Sigmoid colon (tissue), 7 donors: ENCODE data around the gene MYH7. TPM values are rescaled to one million over a fixed set of nuclear protein-coding genes. Genes with fewer than 3 reads are reported as not detected.
"Not testable (repeated sequence)": the region's sequence is repeated elsewhere in the genome, so short reads cannot be mapped to it uniquely, and the experiment has no call there.

ENCODE experiments used
- DNase-seq: peaks from one replicate; pipeline ENCODE4 v3.0.0-alpha.2; 2019
- H3K27ac ChIP-seq, 4 donors: fragments of 200-600 bp; sonication (generic); one replicate each; pipeline ENCODE4 v1.5.1; 2016 to 2019; ENCODE audit warnings: mild to moderate bottlenecking in 1 of 4
- H3K27me3 ChIP-seq, 3 donors: fragments of 200-600 bp; sonication (generic); one replicate each; pipeline ENCODE4 v1.5.1; 2019; ENCODE audit warnings: mild to moderate bottlenecking in 1 of 3
- H3K36me3 ChIP-seq, 4 donors: fragments of 200-600 bp; sonication (generic); one replicate each; pipeline ENCODE4 v1.5.1; 2016 to 2019
- H3K4me1 ChIP-seq, 4 donors: fragments of 200-600 bp; sonication (generic); one replicate each; pipeline ENCODE4 v1.5.1; 2017 to 2019
- H3K4me3 ChIP-seq, 4 donors: fragments of 200-600 bp; sonication (generic); one replicate each; pipeline ENCODE4 v1.5.1; 2017 to 2019; ENCODE audit warnings: mild to moderate bottlenecking in 2 of 4, moderate library complexity in 1 of 4
- H3K9me3 ChIP-seq, 4 donors: fragments of 200-600 bp in 3 of 4; sonication (generic) in 3 of 4; one replicate each; pipeline versions ENCODE4 v1.5.1 to v1.6.1; 2013 to 2019
- EP300 ChIP-seq, 4 donors: sonication (generic); formaldehyde crosslinking; IDR thresholded peaks; one replicate each; pipeline ENCODE4 v1.6.1; 2017; ENCODE audit warnings: antibody characterized with exemption in 4 of 4
- POLR2A ChIP-seq, 2 donors: fragments of 450-650 bp; IDR thresholded peaks; one replicate each; pipeline ENCODE4 v1.6.1; 2016; ENCODE audit warnings: antibody characterized with exemption in 2 of 2, mild to moderate bottlenecking in 2 of 2, moderate library complexity in 2 of 2
- POLR2AphosphoS5 ChIP-seq, 4 donors: sonication (generic); formaldehyde crosslinking; IDR thresholded peaks; one replicate each; pipeline ENCODE4 v1.6.1; 2017; ENCODE audit warnings: antibody characterized with exemption in 4 of 4
- WGBS, 2 donors: extraction: QIAGEN DNeasy Blood & Tissue Kit; methylation state at CpG; one replicate each; pipeline ENCODE4 v1.1.7; 2013; 5-methylcytosine and 5-hydroxymethylcytosine counted together
- intact Hi-C: fragments of 100-400 bp; cut with DNase I; formaldehyde crosslinking; loops from one replicate; pipeline ENCODE4 v1.15.1; 2023
- polyA plus RNA-seq, 3 donors: library from polyadenylated mRNA; stranded (reverse); fragments of 200-250 nt; gene quantifications; one replicate each; pipeline ENCODE4 v1.2.3, GENCODE V29; 2013
- total RNA-seq, 4 donors: library from RNA; depleted of rRNA; stranded (reverse); fragments of >200 nt; gene quantifications; one replicate each; pipeline ENCODE4 v1.1.0, GENCODE V29; 2016
- TF ChIP-seq, protein P1 (sequence below), 4 experiments: fragments of 450-650 bp in 3 of 4; fragments of 200-600 bp in 1 of 4; IDR thresholded peaks; one replicate each; pipeline ENCODE4 v1.5.1; 2016 to 2019; ENCODE audit warnings: antibody characterized with exemption in 4 of 4, mild to moderate bottlenecking in 3 of 4, moderate library complexity in 2 of 4
- donor health status: healthy with polysubstance abuse.
- donor health status: Bipolar disorder and iron deficiency.
- donor health status: healthy.

MYH7 gene
- total and polyA plus RNA-seq, 7 donors: under 0.01 to 11.6 (median 0.28) TPM; not detected in 2

DNA sequence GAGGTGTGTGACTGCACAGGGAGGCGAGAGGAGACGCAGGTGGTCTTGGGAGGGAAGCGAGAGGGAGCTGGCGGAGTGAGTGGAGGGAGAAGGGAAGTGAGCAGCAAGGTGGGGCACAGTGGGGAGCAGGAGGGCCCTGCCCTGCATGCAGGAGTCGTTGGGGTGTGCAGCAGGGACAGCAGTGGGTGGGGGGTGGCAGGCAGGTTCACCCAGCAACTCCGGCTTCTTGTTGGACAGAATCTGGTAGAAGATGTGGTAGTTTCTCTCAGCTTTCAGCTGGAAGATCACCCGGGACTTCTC is 32.4 kb downstream of the MYH7 start:
- intact Hi-C loops: no loop called here
- H3K27me3 ChIP-seq: peaks cover 0 to 5% (median 0%) of the 10 kb centered on the region in 3 donors

DNA sequence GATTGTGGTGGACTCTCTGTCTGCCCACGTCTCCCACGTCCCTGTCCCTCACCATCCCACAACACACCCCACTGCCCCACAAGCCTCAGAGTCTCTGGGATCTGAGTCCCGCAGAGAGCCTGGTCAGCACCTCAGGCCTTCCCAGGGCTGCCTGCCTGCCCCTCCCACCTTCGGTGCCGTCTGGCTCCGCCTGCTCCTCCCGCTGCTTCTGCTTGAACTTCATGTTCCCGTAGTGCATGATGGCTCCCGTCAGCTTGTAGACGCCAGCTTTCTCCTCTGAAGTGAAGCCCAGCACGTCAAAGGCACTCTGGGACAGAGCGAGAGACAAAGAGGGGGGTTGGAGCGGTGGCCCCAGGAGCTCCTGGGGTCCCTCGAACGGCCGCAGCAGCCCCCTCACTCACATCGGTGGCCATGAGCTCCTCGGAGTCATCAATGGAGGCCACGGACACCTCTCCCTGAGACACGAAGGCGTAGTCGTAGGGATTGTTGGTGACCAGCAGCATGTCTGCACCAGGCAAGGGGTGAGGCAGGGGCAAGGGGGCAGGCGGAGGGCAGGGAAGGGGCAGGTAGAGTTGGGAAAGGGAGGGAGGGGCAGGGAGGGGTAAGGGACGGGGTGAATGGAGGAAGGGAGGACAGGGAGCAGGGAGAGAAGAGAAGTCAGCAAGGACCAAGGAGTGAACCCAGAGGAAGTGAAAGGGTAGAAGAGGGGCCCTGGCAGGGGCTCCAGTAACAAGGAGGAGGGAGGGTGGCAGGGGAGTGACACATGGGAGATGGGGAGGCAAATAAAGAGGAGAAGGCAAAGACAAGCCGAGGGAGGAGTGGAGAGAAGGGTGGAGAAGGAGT is 32.9 kb downstream of the MYH7 start:
- intact Hi-C loops: no loop called here
- no peak for DNase-seq
- H3K27me3 ChIP-seq: peaks cover 0 to 5% (median 0%) of the 10 kb centered on the region in 3 donors
- H3K27ac ChIP-seq: no peak overlapping the region
- WGBS, 2 donors: 54 to 73% methylated on average over 25 of the region's 25 CpGs
- no peak for TF ChIP-seq EP300 (IDR thresholded peaks at IDR 0.05)
- no peak for TF ChIP-seq POLR2AphosphoS5 (IDR thresholded peaks at IDR 0.05)
- no peak for TF ChIP-seq POLR2A (IDR thresholded peaks at IDR 0.05)
- TF ChIP-seq, protein P1, sequence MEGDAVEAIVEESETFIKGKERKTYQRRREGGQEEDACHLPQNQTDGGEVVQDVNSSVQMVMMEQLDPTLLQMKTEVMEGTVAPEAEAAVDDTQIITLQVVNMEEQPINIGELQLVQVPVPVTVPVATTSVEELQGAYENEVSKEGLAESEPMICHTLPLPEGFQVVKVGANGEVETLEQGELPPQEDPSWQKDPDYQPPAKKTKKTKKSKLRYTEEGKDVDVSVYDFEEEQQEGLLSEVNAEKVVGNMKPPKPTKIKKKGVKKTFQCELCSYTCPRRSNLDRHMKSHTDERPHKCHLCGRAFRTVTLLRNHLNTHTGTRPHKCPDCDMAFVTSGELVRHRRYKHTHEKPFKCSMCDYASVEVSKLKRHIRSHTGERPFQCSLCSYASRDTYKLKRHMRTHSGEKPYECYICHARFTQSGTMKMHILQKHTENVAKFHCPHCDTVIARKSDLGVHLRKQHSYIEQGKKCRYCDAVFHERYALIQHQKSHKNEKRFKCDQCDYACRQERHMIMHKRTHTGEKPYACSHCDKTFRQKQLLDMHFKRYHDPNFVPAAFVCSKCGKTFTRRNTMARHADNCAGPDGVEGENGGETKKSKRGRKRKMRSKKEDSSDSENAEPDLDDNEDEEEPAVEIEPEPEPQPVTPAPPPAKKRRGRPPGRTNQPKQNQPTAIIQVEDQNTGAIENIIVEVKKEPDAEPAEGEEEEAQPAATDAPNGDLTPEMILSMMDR (IDR thresholded peaks at IDR 0.05): no peak
- H3K36me3 ChIP-seq: no peaks in the 10 kb centered on the region
- H3K4me3 ChIP-seq: no peak overlapping the region
- no peaks in the 10 kb centered on the region for H3K4me1 ChIP-seq
- no peaks in the 10 kb centered on the region for H3K9me3 ChIP-seq

More for the DNA sequence above, 32.4 kb downstream of the MYH7 start:
- H3K9me3 ChIP-seq: no peaks in the 10 kb centered on the region
- no peak for TF ChIP-seq POLR2AphosphoS5 (IDR thresholded peaks at IDR 0.05)
- no peak for TF ChIP-seq POLR2A (IDR thresholded peaks at IDR 0.05)
- TF ChIP-seq EP300 (IDR thresholded peaks at IDR 0.05): no peak
- TF ChIP-seq, protein P1 (IDR thresholded peaks at IDR 0.05): no peak
- no peaks in the 10 kb centered on the region for H3K36me3 ChIP-seq
- H3K27ac ChIP-seq: no peak overlapping the region
- WGBS, 2 donors: 59 to 60% methylated on average over 7 of the region's 7 CpGs
- no peaks in the 10 kb centered on the region for H3K4me1 ChIP-seq
- DNase-seq: no peak
- H3K4me3 ChIP-seq: no peak overlapping the region

DNA sequence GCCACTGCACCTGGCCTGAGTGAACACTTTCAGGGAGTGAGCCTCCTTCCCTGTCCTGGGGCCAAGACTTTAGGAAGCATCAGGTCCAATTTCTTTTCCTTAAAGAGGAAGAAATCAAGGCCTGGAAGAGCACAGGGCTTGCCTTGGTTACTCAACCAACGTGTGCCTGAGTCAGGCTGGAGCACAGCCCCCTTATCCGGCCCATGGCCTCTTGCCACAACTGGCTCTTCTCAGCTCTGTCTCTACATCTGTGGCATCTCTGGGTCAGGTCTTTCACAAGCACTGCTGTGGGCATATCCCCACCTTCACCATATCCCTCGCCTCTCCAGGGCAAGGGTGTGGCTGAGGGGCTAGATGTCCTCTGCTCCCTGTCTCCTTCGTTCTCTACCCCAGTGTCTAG is 34.2 kb downstream of the MYH7 start:
- TF ChIP-seq EP300 (IDR thresholded peaks at IDR 0.05): no peak
- TF ChIP-seq, protein P1 (IDR thresholded peaks at IDR 0.05): no peak
- TF ChIP-seq POLR2A (IDR thresholded peaks at IDR 0.05): no peak
- TF ChIP-seq POLR2AphosphoS5 (IDR thresholded peaks at IDR 0.05): no peak
- Histone ChIP-seq H3K36me3 (no peaks in the 10 kb centered on the region), H3K27me3 (no peaks in the 10 kb centered on the region), H3K4me1 (no peaks in the 10 kb centered on the region), H3K27ac (no peak overlapping the region), H3K4me3 (no peak overlapping the region), H3K9me3 (no peaks in the 10 kb centered on the region)
- no peak for DNase-seq
- intact Hi-C loops: no loop called here
- 83 to 84% methylated on average over 4 of the region's 4 CpGs for WGBS, 2 donors

DNA sequence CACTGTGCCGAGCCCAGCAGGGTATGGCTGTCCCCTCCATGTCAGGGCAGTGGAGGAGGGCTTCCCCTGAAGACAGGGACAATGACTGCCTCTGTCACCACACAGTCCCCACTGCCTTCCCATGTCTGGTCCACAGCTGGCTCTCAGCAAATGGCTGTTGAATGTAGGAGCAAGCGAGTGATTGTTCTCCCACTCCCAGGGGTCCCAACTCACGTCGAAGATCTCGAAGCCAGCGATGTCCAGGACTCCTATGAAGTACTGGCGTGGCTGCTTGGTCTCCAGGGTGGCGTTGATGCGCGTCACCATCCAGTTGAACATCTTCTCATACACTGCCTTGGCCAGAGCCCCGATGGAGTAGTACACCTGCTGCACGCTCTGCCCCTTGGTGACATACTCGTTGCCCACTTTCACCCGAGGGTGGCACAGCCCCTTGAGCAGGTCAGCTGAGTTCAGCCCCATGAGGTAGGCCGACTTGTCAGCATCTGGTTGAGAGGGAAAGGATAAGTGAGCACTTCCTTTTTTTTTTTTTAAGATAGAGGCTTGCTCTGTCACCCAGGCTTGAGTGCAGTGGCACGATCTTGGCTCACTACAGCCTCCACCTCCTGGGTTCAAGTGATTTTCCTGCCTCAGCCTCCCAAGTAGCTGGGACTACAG is 34.8 kb downstream of the MYH7 start:
- 84 to 86% methylated on average over 16 of the region's 16 CpGs for WGBS, 2 donors
- H3K36me3 ChIP-seq, H3K4me3 ChIP-seq, H3K27me3 ChIP-seq, H3K9me3 ChIP-seq, DNase-seq, H3K27ac ChIP-seq, H3K4me1 ChIP-seq, intact Hi-C loops: not testable (repeated sequence)

DNA sequence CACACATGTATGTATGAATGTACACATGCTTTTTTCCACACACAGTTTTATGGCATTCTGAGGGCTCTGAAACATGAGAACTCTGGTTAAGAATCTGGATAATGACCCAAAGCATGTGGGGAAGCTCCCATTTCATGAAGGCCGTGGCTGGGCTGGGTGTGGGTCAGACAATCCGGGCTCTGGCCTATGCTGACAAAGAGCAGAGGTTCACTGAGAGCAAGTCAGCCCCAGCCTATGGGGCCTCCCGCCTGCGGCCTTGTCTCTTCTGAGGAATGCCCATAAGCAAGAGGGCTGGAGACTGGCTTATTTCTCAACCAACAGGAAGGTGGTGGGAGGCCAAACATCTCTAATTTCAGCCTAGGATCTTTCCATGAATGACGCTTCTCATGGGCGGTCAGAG is 35.9 kb downstream of the MYH7 start:
- intact Hi-C loops: no loop called here
- Histone ChIP-seq H3K27ac (no peak overlapping the region), H3K36me3 (no peaks in the 10 kb centered on the region), H3K4me1 (no peaks in the 10 kb centered on the region), H3K27me3 (no peaks in the 10 kb centered on the region), H3K4me3 (no peak overlapping the region), H3K9me3 (no peaks in the 10 kb centered on the region)
- DNase-seq: no peak
- 86% methylated on average over 6 of the region's 6 CpGs for WGBS, 2 donors
- TF ChIP-seq POLR2AphosphoS5 (IDR thresholded peaks at IDR 0.05) (no peak), EP300 (IDR thresholded peaks at IDR 0.05) (no peak), POLR2A (IDR thresholded peaks at IDR 0.05) (no peak)
- TF ChIP-seq, protein P1 (IDR thresholded peaks at IDR 0.05): no peak
